Hepatocyte (in vitro differentiated cells): ENCODE data around the gene MBP.

Source experiments
- EZH2 ChIP-seq: fragments of 200-600 bp; sonication (generic); IDR thresholded peaks from 2 replicates; pipeline ENCODE4 v1.6.1; 2016; ENCODE audit warnings: antibody characterized with exemption, mild to moderate bottlenecking, borderline replicate concordance
- EZH2phosphoT487 ChIP-seq: fragments of 200-600 bp; sonication (generic); IDR thresholded peaks from one replicate; pipeline ENCODE4 v1.6.1; 2018; ENCODE audit warnings: antibody characterized with exemption, mild to moderate bottlenecking, low read depth, moderate library complexity; ENCODE audit not compliant: unreplicated experiment, severe bottlenecking
- TF ChIP-seq, protein P1 (sequence below): fragments of 200-600 bp; sonication (generic); IDR thresholded peaks from 2 replicates; pipeline ENCODE4 v1.5.1; 2016; ENCODE audit warnings: antibody characterized with exemption, mild to moderate bottlenecking; ENCODE audit not compliant: poor library complexity

DNA sequence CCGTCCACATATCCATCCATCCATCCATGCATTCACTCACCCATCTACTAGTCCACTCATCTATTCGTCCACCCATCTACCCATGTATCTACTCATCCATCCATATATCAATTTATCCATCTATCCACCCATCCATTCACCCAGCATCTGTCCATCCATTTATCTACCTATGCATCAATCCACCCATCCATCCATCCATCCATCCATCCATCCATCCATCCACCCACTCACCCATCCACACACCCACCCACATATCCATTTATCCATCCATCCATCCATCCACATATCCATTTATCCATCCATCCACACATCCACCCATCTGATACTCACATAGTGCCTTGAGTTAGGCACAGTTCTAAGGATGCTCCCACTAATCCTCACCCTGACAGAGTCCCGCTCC is 99.0 kb downstream of the MBP start:
- TF ChIP-seq, protein P1, sequence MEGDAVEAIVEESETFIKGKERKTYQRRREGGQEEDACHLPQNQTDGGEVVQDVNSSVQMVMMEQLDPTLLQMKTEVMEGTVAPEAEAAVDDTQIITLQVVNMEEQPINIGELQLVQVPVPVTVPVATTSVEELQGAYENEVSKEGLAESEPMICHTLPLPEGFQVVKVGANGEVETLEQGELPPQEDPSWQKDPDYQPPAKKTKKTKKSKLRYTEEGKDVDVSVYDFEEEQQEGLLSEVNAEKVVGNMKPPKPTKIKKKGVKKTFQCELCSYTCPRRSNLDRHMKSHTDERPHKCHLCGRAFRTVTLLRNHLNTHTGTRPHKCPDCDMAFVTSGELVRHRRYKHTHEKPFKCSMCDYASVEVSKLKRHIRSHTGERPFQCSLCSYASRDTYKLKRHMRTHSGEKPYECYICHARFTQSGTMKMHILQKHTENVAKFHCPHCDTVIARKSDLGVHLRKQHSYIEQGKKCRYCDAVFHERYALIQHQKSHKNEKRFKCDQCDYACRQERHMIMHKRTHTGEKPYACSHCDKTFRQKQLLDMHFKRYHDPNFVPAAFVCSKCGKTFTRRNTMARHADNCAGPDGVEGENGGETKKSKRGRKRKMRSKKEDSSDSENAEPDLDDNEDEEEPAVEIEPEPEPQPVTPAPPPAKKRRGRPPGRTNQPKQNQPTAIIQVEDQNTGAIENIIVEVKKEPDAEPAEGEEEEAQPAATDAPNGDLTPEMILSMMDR = no peak
- no peak for TF ChIP-seq EZH2
- no peak for TF ChIP-seq EZH2phosphoT487
